Prostate gland (tissue), 2 donors: Measurements from ENCODE around the gene RNF40. TPM values are rescaled to one million over a fixed set of nuclear protein-coding genes. Genes with fewer than 3 reads are reported as not detected.
A peak's percentile ranks its signal among the peaks of the same experiment; 100 is the strongest.

Source experiments
- DNase-seq: peaks from one replicate; pipeline ENCODE4 v3.0.0-alpha.2; 2019; ENCODE audit warnings: low spot score
- H3K27ac ChIP-seq, 2 donors: fragments of 200-600 bp; sonication (generic); 2 replicates each; pipeline ENCODE4 v1.5.1; 2017 to 2019
- H3K27me3 ChIP-seq: fragments of 200-600 bp; sonication (generic); replicated peaks from 2 replicates; pipeline ENCODE4 v1.5.1; 2019; ENCODE audit not compliant: insufficient read depth
- H3K36me3 ChIP-seq, 2 donors: fragments of 200-600 bp; sonication (generic); 1 replicate in 1 of 2; 2 replicates in 1 of 2; pipeline versions ENCODE4 v1.5.1 to v1.8.1; 2017 to 2019
- H3K4me1 ChIP-seq: fragments of 200-600 bp; sonication (generic); replicated peaks from 2 replicates; pipeline ENCODE4 v1.5.1; 2019
- H3K4me3 ChIP-seq, 2 donors: fragments of 200-600 bp; sonication (generic); 2 replicates each; pipeline ENCODE4 v1.5.1; 2017 to 2019
- H3K9me3 ChIP-seq: fragments of 200-600 bp; sonication (generic); 2 replicates; pipeline ENCODE4 v1.5.1; 2017
- CTCF ChIP-seq, 4 experiments: fragments of 200-600 bp in 2 of 4; fragments of 450-650 bp in 2 of 4; sonication (generic) in 2 of 4; IDR thresholded peaks; 1 replicate in 3 of 4; 2 replicates in 1 of 4; pipeline ENCODE4 v1.5.1; 2016 to 2019; ENCODE audit warnings: antibody characterized with exemption in 4 of 4, mild to moderate bottlenecking in 2 of 4, moderate library complexity in 2 of 4
- POLR2A ChIP-seq: fragments of 450-650 bp; IDR thresholded peaks from one replicate; pipeline ENCODE4 v1.6.1; 2016; ENCODE audit warnings: antibody characterized with exemption, mild to moderate bottlenecking
- POLR2AphosphoS5 ChIP-seq: sonication (generic); formaldehyde crosslinking; IDR thresholded peaks from one replicate; pipeline ENCODE4 v1.6.1; 2017; ENCODE audit warnings: antibody characterized with exemption
- WGBS: methylation state at CpG from one replicate; pipeline ENCODE4 v1.1.5; 2018; 5-methylcytosine and 5-hydroxymethylcytosine counted together
- intact Hi-C: fragments of 100-400 bp; cut with DNase I; formaldehyde crosslinking; loops from one replicate; pipeline ENCODE4 v1.14.2; 2022
- total RNA-seq, 2 donors: library from RNA; depleted of rRNA; stranded (reverse); fragments of >200 nt; gene quantifications; one replicate each; pipeline ENCODE4 v1.1.0, GENCODE V29; 2016

RNF40 gene
- total RNA-seq, 2 donors from 2014 or later = 89.9 to 113 TPM

DNA sequence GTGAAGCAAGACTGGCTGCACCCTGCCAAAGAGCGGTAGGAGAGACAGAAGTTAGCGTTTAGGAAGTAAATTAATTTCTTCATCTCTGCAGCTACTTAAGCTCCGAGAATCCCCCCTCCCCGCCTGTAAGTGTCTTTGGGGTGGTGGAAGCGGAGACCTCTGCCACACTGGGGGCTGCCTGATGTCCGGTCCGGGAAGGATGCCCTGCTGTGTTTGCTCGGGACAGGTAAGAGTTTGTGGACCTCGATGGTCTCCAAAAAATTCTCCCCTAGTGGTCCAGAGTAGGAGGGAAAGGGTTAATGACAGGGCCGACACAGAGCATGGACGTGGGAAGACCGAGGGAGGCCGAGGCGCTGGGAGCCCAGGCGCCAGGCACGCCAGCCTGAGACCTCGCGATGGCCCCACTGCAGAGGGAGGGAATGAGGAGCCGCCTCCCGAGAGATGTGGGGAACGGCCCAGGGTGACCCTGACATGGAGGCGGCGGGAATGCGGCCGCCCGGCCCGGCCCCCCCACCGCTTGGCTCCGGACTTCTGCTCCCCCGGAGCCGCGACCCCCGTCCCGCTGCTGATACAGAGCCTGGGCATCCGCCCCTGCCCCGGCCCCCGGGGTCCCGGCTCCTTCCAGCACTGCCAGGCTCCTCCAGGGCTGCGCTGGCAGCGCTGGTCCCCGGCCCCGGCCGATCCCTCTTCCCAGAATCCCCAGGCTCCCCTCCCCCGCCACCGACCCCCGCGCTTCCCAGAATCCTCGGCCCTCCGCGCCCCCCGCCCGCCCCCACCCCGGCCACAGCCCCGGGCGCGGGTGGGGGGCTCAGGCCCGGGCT lies 24.2 kb downstream of the RNF40 start:
- DNase-seq = no peak

GRCh38 chr16:30786936-30787612 lies 25.0 kb downstream of the RNF40 start, which contains the start of gene ZNF629:
Gene ZNF629 (minus strand): TSS chr16:30787205. CDS start chr16:30784482, 2,723 bp downstream.
- DNase-seq = peak; percentile 55
- Histone ChIP-seq H3K27ac (peak within 1 kb of the TSS; percentile 79 to 80), H3K4me3 (peak within 1 kb of the TSS; percentile 67 to 86), H3K27me3 (no peaks in the 10 kb centered on the region), H3K9me3 (no peaks in the 10 kb centered on the region), H3K4me1 (no peaks in the 10 kb centered on the region), H3K36me3 (peaks cover 0 to 14% of the 10 kb centered on the region in 2 donors)
- intact Hi-C loops = loop anchor here (1.0 to 5.0 kb wide), 2 partner anchors 18 to 100 kb away; no protein-coding TSS in a partner anchor
- TF ChIP-seq POLR2A (no peak), POLR2AphosphoS5 (peak; percentile 69), CTCF (IDR thresholded peaks at IDR 0.05) (peak in 1 of 4 experiments; percentile 20)
- under 1% methylated on average over 25 of the region's 37 CpGs for WGBS

More for the DNA sequence above, 24.2 kb downstream of the RNF40 start:
- TF ChIP-seq CTCF (IDR thresholded peaks at IDR 0.05) = no peak
- TF ChIP-seq POLR2AphosphoS5 = no peak
- TF ChIP-seq POLR2A = no peak
- H3K27ac ChIP-seq = peak overlapping the region; percentile 79 to 80
- no peaks in the 10 kb centered on the region for H3K4me1 ChIP-seq
- WGBS = 7% methylated on average over 31 of the region's 57 CpGs
- no peaks in the 10 kb centered on the region for H3K27me3 ChIP-seq
- intact Hi-C loops = loop anchor here (5.0 kb wide), 1 partner anchor 101 kb away; no protein-coding TSS in a partner anchor
- H3K9me3 ChIP-seq = no peaks in the 10 kb centered on the region
- H3K36me3 ChIP-seq = peaks cover 0 to 14% of the 10 kb centered on the region in 2 donors
- peak overlapping the region; percentile 67 to 86 for H3K4me3 ChIP-seq

GRCh38 chr16:30787613-30788378 lies 25.7 kb downstream of the RNF40 start:
- TF ChIP-seq POLR2A = no peak
- TF ChIP-seq CTCF (IDR thresholded peaks at IDR 0.05) = no peak
- no peak for TF ChIP-seq POLR2AphosphoS5
- no peak for DNase-seq
- no peaks in the 10 kb centered on the region for H3K4me1 ChIP-seq
- 37% methylated on average over 11 of the region's 11 CpGs for WGBS
- peak overlapping the region; percentile 79 to 80 for H3K27ac ChIP-seq
- H3K27me3 ChIP-seq = no peaks in the 10 kb centered on the region
- H3K36me3 ChIP-seq = peaks cover 0 to 7% of the 10 kb centered on the region in 2 donors
- H3K9me3 ChIP-seq = no peaks in the 10 kb centered on the region
- peak overlapping the region; percentile 67 to 86 for H3K4me3 ChIP-seq
- intact Hi-C loops = loop anchor here (1.0 to 5.0 kb wide), 2 partner anchors 18 to 100 kb away; no protein-coding TSS in a partner anchor

GRCh38 chr16:30793508-30794069 lies 31.5 kb downstream of the RNF40 start:
- DNase-seq = no peak
- TF ChIP-seq POLR2AphosphoS5 (no peak), POLR2A (no peak), CTCF (IDR thresholded peaks at IDR 0.05) (no peak)
- H3K27me3 ChIP-seq = no peaks in the 10 kb centered on the region
- intact Hi-C loops = no loop called here
- no peak overlapping the region for H3K4me3 ChIP-seq
- H3K36me3 ChIP-seq = no peaks in the 10 kb centered on the region
- no peak overlapping the region for H3K27ac ChIP-seq
- no peaks in the 10 kb centered on the region for H3K4me1 ChIP-seq
- WGBS = 86% methylated on average over 7 of the region's 7 CpGs
- no peaks in the 10 kb centered on the region for H3K9me3 ChIP-seq
